ENCODE results near the gene FAP. TPM values are rescaled to one million over a fixed set of nuclear protein-coding genes. Genes with fewer than 3 reads are reported as not detected.

The FAP gene
- total and polyA plus RNA-seq, 2 of the 8 experiments (the other 6 are each of a cell fraction or from before 2014, with no cell fraction given), result not detected

- 90% methylated on average over 5 of the region's 5 CpGs; no CpG with 5 or more reads in 1 of the 2 experiments for WGBS, 2 experiments (ENCODE audit: extremely low coverage in 1 of 2, insufficient coverage in 1 of 2, insufficient read length in 1 of 2, insufficient replicate concordance in 2 of 2, low coverage in 1 of 2, low lambda C conversion rate in 2 of 2, missing lambda C conversion rate in 1 of 2)
- H3K4me2 ChIP-seq (ENCODE audit: insufficient read depth in 1 of 2, low read depth in 2 of 2, low read length in 2 of 2), result no peak overlapping the region
- H3K56ac ChIP-seq (replicated peaks; ENCODE audit: insufficient read length, low read depth, low read length), result no peak overlapping the region
- no peak overlapping the region for H3K14ac ChIP-seq (ENCODE audit: insufficient read length)
- H2BK12ac ChIP-seq (ENCODE audit: low read depth, low read length), result no peak overlapping the region
- no peaks in the 10 kb centered on the region for H3K9me3 ChIP-seq (ENCODE audit: insufficient read depth in 2 of 2, low read depth in 1 of 2, low read length in 1 of 2)
- no peak overlapping the region for H3K9ac ChIP-seq (replicated peaks in 1 of 4; ENCODE audit: extremely low read depth in 1 of 4, low read depth in 3 of 4, low read length in 3 of 4)
- no peaks in the 10 kb centered on the region for H3K4me1 ChIP-seq (replicated peaks in 1 of 4; ENCODE audit: control insufficient read depth in 3 of 4, insufficient read depth in 4 of 4, low read length in 3 of 4)
- POLR2A ChIA-PET (ENCODE audit: partially characterized antibody), result no interaction called here
- no peak overlapping the region for H2AFZ ChIP-seq (ENCODE audit: low read length)
- H3K23ac ChIP-seq (ENCODE audit: insufficient read length), result no peak overlapping the region
- no peak overlapping the region for H2BK15ac ChIP-seq (ENCODE audit: low read length)
- H3K27ac ChIP-seq (ENCODE audit: low read depth, low read length), result no peak overlapping the region
- H3K36me3 ChIP-seq (ENCODE audit: control insufficient read depth in 2 of 4, insufficient read depth in 4 of 4, low read length in 3 of 4), result no peaks in the 10 kb centered on the region
- H4K8ac ChIP-seq (ENCODE audit: extremely low read depth, insufficient read depth, low read length), result no peak overlapping the region
- no peak overlapping the region for H2BK120ac ChIP-seq (replicated peaks; ENCODE audit: low read depth, low read length)
- no peak overlapping the region for H2AK5ac ChIP-seq (ENCODE audit: low read depth, low read length)
- H3K18ac ChIP-seq (ENCODE audit: extremely low read depth, low read length), result no peak overlapping the region
- FAIRE-seq, result no peak
- no peak for DNase-seq (ENCODE audit: low read depth in 1 of 2, low spot score in 2 of 2)
- no peaks in the 10 kb centered on the region for H3K27me3 ChIP-seq (replicated peaks in 1 of 4; ENCODE audit: control insufficient read depth in 3 of 4, extremely low read depth in 1 of 4, insufficient read depth in 3 of 4, low read length in 3 of 4)
- no peak overlapping the region for H4K91ac ChIP-seq (replicated peaks; ENCODE audit: insufficient read length, low read length)
- no peaks in the 10 kb centered on the region for H3K79me2 ChIP-seq (ENCODE audit: control insufficient read depth in 1 of 2, insufficient read depth in 2 of 2, low read length in 2 of 2)
- no peaks in the 10 kb centered on the region for H3K23me2 ChIP-seq (ENCODE audit: low read depth, low read length)
- H3K4ac ChIP-seq (replicated peaks; ENCODE audit: insufficient read length, low read depth, low read length), result no peak overlapping the region
- no peaks in the 10 kb centered on the region for H4K20me1 ChIP-seq (replicated peaks in 1 of 2; ENCODE audit: control insufficient read depth in 1 of 2, insufficient read depth in 2 of 2, low read length in 2 of 2)
- no peak overlapping the region for H3K4me3 ChIP-seq (ENCODE audit: extremely low read depth in 1 of 4, insufficient read depth in 2 of 4, low read depth in 3 of 4, low read length in 4 of 4)
- no peaks in the 10 kb centered on the region for H3K79me1 ChIP-seq (ENCODE audit: low read depth, low read length)
- H2BK20ac ChIP-seq (ENCODE audit: low read length), result no peak overlapping the region
- CTCF ChIA-PET (ENCODE audit: partially characterized antibody), result interaction anchor here (1.2 to 1.9 kb wide), 3 partner anchors 31 to 113 kb away, joined by 4 to 6 read pairs (median 5); no protein-coding TSS in a partner anchor
- no peak overlapping the region for H2BK5ac ChIP-seq (ENCODE audit: low read depth, low read length)
- H4K5ac ChIP-seq (ENCODE audit: insufficient read length, low read depth, low read length), result no peak overlapping the region
- TF ChIP-seq USF2 (IDR thresholded peaks at IDR 0.05; ENCODE audit: low read length) (no peak), CTBP2 (IDR thresholded peaks at IDR 0.05; ENCODE audit: borderline replicate concordance, insufficient read depth, insufficient read length, low read length) (no peak)
Measured at GRCh38 chr2:162185541-162186232, 57.6 kb downstream of the FAP start.

All from H1 (cell line).